Stimulated activated CD8-positive, alpha-beta memory T cell treated with anti-CD3 and anti-CD28 coated beads, Interleukin-7, amount 100 ng/mL, for 4 hours (primary cell): Measurements from ENCODE around the gene HBS1L.

Experiments used
- DNase-seq, 2 donors: peaks; one replicate each; pipeline ENCODE4 v3.0.0-alpha.2; 2020; ENCODE audit warnings: low read depth in 2 of 2

HBS1L gene

DNA sequence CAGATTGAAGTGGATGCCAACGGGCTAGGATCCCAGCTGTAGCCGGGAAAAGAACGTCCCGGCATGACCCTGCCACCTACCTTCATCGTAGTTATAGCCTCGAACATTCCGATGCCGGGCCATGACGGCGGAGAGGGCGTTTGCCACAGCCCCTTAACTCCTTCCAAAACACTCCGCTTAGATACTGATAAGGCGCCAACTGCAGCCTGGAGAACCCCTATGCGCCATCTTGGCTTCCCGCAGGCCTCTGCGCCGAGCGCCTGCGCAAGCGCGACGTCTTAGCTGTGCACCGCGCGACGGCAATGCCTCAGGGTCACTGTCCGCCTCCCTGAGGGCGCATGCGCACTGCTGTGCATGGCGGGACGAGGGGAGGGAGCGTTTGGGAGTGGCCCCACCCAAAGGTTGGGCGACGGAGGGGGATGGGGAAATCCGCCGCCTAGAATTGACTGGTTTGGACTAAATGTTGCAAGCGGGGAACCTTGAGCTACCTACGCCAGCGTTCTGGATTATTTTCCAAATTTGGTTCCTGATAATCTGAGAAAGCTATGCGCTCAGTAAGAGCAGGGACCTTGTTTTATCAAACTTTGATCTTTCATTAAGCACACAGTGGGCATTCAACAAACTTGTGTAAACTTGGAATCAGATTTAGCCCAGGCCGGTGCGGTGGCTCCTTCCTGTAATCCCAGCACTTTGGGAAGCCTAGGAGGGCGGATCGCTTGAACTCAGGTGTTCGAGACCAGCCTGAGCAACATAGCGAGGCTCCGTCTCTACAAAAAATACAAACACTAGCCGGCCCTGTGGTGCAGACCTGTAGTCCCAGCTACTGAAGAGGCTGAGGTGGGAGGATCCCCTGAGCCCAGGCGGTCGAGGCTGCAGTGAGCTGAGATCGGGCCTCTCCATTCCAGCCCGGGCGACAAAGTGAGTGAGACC lies at the start of gene HBS1L:
HBS1L (minus strand) TSS at position 254 of the 930 bp plus-strand sequence; CDS start at position 123, 131 bp downstream.
- peak; percentile 96 to 98 for DNase-seq

DNA sequence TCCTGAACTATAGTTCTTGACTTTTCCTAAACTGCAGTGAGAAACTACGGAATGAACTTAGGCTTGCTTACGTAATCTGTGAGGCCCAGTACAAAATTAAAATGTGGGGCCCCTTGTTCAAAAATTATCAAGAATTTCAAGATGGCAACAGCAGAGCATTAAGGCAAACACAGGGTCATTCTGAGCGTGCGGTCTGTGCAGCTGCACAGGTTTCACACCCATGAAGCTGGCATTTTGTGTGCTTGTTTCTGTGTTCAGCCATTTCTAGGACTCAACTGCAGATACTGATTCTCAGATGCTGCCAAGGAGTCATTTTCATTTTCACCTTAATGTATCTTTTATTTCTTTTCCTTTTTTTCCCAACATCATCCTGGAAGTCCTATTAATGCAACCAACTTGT lies 49.6 kb upstream of the HBS1L start:
- DNase-seq, result no peak

DNA sequence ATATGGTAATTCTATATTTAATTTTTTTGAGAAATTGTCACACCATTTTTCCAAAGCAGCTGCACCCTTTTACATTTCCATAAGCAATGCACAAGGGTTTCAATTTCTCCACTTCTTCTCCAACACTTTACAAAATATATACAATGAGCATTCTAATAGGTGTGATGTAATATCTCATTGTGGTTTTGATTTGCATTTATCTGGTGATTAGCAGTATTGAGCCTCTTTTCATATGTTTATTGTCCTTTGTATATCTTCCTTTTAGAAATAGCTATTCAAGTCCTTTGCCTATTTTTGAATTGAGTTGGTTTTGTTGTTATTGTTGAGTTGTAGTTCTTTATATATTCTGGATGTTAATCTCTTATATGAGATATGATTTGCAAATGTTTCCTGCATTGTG lies 47.6 kb upstream of the HBS1L start:
- DNase-seq, result no peak

- DNase-seq, result no peak
Observed at GRCh38 chr6:135097172-135097571, 42.5 kb upstream of the HBS1L start.

GRCh38 chr6:135096403-135097130 lies 41.9 kb upstream of the HBS1L start:
- DNase-seq, result no peak

GRCh38 chr6:135095716-135096115 lies 41.1 kb upstream of the HBS1L start:
- no peak for DNase-seq

- DNase-seq, result peak in 1 of 2 donors; percentile 39
Observed at GRCh38 chr6:135094403-135094821, 39.8 kb upstream of the HBS1L start.

DNA sequence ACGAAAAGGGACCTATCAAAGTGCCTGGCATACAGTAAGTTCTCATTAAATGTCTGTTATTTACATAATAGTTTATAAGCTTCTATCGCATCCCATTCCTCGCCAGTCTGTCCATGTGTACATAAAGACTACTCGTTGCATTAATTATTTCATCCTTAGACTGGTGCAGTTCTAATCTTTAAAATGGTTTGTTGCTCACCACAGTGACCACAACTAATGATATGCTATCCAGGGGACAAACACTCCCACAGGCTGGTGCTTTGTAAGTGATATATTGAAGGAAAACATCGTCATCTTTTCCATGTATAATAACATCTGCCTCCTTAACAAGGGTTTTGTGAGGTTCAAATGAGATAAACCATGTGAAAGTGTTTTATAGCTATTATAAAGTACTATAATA lies 39.0 kb upstream of the HBS1L start:
- DNase-seq, result no peak

DNA sequence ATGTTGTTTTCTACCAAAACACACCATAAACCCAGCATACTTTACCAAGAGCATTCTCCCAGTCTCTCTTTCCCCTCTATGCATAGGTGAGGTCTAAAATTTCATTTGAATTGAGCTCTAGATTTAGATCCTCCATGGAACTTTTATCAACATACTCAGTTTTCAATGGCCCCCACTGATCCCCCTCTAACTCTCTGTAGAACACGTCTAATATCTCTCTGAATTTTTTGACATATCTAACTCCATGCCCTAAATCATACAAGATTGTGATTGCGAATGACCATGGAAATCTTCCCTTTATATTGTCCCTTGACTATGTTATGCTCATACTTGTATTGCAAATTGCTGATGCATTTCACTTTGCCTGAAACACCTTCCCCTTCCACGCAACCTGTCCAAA lies 38.1 kb upstream of the HBS1L start:
- no peak for DNase-seq

- DNase-seq, result no peak
Observed at GRCh38 chr6:135090819-135091218, 36.2 kb upstream of the HBS1L start.

DNA sequence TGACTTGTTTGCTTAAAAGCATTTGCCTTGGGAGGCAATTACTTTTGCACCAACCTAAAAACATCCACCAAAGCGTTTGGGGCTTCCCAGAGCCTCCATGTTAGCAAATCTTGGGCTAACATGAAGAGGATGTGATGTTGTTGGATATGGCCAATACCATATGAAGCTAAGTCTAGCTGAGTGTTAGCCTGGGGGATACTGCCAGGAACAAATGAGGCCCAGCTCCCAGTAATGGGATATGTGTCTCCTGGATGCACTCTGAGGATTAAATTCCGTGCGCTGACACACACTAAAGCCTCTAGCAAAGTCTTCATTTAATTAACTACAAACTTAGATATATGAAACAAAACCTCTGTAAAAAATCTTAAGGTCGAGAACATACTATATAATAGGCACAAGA lies 35.3 kb upstream of the HBS1L start:
- no peak for DNase-seq

GRCh38 chr6:135088818-135089809 lies 34.5 kb upstream of the HBS1L start:
- DNase-seq, result peak in 1 of 2 donors; percentile 17

DNA sequence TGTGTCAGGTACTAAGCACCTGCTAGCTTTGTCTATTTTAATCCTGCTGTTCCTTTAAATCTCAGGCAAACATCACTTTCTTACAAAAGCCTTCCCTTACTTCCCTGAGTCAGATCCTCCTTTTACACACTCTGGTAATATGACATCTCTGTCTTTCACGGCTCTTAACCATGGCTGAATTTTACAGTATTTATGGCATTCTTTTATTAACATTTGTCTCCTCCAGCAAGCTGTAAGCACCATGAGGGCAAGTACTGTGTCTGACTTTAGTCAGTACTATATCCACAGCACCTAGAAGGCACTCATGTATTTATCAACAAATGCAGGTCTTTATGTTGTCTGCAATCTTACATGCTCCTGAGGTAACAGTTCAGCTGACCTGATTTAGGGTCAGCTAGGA lies 33.7 kb upstream of the HBS1L start:
- DNase-seq, result no peak

- DNase-seq, result peak; percentile 16 to 18
Observed at GRCh38 chr6:135087803-135088202, 33.2 kb upstream of the HBS1L start.

GRCh38 chr6:135087403-135087802 lies 32.8 kb upstream of the HBS1L start:
- DNase-seq, result no peak

GRCh38 chr6:135086414-135086764 lies 31.8 kb upstream of the HBS1L start:
- DNase-seq, result no peak

DNA sequence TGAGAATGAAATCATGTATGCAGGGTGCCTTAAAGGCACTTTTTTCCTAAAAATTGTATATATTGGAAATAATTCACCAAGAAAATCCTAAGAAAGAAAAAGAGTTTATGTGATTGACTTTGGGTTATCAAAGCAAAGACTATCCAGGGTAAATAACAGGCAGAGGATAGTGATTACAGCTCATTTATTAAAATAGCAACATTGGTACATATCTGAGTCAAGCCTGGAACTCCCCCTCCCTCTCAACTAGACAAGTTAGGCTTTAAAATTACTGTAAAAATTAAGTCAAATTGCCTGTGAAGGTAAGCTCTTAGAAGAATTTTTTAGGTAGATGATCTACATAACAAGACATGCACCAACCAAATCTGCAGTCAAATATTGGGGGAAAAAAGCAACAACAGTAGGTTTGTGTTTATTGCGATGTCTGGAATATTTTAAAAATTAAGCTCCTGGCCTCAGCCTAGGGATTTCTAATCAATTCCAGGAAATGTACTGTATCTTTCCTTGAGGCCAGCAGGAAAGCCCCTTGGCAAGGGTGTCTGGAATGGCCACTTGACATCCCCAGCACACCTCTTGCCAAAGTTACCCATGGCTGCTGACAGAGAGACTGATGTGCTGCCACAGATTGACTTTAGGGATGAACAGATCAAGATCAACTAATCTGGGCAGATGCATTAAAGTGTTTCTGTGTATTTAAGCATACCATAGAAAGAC lies 31.2 kb upstream of the HBS1L start:
- no peak for DNase-seq

- no peak for DNase-seq
Observed at GRCh38 chr6:135084916-135085269, 30.3 kb upstream of the HBS1L start.

DNA sequence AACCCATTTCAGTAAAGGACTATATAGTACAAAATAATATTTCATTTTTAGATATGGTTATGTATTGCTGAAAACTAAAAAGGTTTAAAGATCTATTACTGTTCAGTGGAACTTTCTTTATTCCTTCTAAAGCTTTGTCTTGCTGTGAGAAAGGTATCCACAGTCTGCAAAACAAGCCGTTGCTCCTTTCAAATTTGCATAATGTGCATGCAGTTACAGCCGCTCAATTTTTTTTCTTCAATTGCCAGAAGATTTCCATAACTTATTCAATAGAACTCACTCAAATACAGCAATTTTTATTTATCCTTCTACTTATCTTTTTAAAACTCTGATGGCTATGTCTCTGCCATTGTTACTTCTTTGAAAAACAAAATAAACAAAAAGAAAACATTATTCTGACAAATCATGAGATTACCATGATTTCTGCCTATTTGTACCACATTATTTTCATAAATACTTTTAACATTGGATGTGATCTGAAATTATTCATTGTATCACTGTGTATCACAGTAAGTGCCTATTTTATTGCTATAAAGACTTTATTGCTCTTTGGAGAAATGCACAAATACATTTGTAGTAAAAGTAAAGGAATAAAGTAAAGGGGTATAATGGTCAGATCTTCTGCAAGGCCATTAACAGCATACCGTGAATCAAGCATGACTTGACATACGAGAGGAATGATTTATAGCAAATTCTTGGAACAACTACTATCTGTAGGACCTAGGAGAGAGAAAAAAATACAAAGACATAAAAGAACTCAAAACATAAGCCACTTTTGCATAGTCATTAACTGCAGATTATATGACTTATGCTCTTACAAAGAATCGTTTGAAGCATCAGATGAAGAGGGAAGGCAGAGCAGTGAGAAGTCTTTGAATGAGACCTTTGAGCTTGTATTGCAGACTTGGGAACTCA lies 29.6 kb upstream of the HBS1L start:
- DNase-seq, result no peak

DNA sequence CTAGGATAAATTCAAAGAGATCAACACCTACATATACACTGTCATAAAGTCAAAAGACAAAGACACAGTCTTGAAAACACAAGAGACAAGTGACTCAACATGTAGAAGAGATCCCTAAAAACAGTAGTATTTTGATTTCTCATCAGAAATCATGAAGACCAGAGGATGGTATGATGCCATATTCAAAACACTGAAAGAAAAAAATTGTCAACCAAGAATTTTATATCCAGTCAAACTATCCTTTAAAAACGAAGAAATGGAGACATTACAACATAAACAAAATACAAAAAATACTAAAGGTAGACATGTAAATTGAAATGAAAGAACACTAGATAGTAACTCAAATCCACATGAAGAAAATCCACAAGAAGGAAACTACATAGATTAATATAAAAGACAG lies 27.3 kb upstream of the HBS1L start:
- DNase-seq, result no peak
